ENCODE results near the gene HOMEZ.
A peak's percentile ranks its signal among the peaks of the same experiment; 100 is the strongest.
"Not testable (repeated sequence)": the region's sequence is repeated elsewhere in the genome, so short reads cannot be mapped to it uniquely, and the experiment has no call there.

Gene HOMEZ, protein sequence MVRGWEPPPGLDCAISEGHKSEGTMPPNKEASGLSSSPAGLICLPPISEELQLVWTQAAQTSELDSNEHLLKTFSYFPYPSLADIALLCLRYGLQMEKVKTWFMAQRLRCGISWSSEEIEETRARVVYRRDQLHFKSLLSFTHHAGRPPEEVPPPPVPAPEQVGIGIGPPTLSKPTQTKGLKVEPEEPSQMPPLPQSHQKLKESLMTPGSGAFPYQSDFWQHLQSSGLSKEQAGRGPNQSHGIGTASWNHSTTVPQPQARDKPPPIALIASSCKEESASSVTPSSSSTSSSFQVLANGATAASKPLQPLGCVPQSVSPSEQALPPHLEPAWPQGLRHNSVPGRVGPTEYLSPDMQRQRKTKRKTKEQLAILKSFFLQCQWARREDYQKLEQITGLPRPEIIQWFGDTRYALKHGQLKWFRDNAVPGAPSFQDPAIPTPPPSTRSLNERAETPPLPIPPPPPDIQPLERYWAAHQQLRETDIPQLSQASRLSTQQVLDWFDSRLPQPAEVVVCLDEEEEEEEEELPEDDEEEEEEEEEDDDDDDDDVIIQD

DNA sequence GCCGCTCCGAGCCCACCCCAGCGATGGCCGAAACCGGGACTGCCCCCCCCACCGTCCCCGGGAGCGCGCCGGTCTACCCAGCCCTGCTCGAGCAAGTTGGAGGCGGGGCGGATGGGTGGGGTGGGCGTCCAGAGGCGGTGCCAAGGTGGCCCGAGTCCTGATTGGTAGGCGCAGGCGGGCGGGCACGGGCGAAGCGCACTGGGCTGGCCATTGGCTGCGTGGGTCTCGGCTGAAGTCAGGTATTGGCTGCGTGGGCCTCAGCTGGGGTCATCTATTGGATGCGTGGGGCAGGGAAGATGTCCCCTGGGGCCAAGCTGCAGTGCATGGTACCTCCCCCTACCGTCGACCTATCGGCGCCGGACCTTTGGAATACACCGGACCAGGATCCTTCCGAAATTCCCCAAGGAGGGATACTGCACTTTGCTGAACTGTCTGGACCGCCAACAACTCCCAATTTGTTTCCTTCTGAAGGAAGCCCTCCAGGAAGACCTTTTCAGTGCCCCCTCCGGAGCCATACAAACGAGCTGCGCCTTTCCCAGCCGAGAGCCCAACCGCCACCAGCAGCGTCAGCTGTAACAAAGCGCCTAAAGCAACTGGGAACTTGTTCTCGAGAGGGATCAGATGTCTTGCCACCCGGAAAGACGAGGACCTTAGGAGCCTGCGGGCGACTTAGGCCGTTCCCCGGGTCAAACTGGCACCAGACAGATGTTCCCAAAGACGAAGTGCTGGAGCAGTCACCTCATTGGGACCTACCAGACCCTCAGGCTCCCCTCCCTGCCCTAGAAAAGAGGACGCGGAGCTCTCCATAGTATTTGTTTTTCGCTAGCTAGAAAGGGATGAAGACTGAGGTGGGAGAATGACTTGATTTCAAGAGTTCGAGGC lies at the start of gene HOMEZ:
TSS of gene HOMEZ (minus strand) at position 113 of the 882 bp plus-strand sequence. CDS start 180 bp downstream, outside the sequence.
- peak; percentile 92 for DNase-seq (ENCODE audit: extremely low read depth, low read depth)
- peak within 1 kb of the TSS; percentile 89 for H3K4me3 ChIP-seq (replicated peaks; ENCODE audit: low read depth, low read length)
- TF ChIP-seq, protein P1, sequence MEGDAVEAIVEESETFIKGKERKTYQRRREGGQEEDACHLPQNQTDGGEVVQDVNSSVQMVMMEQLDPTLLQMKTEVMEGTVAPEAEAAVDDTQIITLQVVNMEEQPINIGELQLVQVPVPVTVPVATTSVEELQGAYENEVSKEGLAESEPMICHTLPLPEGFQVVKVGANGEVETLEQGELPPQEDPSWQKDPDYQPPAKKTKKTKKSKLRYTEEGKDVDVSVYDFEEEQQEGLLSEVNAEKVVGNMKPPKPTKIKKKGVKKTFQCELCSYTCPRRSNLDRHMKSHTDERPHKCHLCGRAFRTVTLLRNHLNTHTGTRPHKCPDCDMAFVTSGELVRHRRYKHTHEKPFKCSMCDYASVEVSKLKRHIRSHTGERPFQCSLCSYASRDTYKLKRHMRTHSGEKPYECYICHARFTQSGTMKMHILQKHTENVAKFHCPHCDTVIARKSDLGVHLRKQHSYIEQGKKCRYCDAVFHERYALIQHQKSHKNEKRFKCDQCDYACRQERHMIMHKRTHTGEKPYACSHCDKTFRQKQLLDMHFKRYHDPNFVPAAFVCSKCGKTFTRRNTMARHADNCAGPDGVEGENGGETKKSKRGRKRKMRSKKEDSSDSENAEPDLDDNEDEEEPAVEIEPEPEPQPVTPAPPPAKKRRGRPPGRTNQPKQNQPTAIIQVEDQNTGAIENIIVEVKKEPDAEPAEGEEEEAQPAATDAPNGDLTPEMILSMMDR (IDR thresholded peaks at IDR 0.05; ENCODE audit: low read depth, low read length, missing control alignments) = no peak

DNA sequence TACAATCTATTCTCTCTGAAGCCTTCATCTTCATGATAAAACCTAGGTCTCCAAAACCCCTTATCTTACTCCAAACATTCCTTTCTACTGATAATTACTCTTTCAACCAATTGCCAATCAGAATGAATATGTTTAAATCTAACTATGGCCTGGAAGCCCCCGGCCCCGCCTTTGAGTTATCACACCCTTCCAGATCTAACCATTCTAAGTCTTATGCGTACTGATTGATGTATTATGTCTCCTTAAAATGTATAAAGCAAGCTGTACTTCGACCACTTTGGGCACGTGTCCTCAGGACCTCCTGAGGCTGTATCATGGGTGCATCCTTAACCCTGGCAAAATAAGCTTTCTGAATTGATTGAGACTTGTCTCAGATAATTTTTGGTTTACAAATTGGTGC lies 49.7 kb upstream of the HOMEZ start:
- no peak overlapping the region for H3K4me3 ChIP-seq (replicated peaks; ENCODE audit: low read depth, low read length)
- TF ChIP-seq, protein P1 (IDR thresholded peaks at IDR 0.05; ENCODE audit: low read depth, low read length, missing control alignments) = no peak
- DNase-seq (ENCODE audit: extremely low read depth, low read depth) = no peak

DNA sequence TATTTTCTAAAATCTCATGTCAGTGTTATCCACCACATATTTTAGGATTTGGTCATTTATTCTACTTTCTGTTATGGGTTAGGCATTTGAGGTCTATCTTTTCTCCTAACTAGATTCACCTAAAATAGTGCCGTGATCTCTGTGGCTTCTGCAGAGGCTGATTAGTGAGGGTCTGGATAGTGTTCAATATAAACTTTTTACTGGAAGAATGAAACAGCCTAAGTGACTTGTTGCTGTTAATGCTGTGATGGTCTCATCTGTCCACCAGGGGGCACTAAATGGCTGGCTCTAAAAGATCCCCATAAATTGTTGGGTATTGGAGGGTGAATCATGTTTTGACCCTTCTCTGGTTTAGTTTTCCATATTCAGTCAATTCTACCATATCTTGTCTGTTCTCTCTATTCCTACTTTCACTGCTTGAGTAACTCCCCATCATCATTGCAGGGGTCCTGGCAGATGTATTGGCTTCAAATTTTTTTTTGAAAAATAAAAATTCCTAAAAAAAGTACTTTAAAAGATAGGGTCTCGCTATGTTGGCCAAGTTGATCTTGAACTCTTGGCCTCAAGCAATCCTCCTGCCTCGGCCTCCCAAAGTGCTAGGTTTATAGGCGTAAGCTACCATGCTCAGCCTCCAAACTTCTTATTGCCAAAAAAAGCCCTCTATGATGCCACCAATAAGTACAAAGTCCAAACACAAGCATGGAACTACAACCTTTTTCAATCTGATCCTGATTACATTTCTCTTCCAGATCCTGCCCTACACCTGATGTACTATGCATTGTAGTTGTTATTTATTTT lies 42.2 kb upstream of the HOMEZ start:
- TF ChIP-seq, protein P1 (IDR thresholded peaks at IDR 0.05; ENCODE audit: low read depth, low read length, missing control alignments) = peak; percentile 81
- peak; percentile 65 for DNase-seq (ENCODE audit: extremely low read depth, low read depth)

DNA sequence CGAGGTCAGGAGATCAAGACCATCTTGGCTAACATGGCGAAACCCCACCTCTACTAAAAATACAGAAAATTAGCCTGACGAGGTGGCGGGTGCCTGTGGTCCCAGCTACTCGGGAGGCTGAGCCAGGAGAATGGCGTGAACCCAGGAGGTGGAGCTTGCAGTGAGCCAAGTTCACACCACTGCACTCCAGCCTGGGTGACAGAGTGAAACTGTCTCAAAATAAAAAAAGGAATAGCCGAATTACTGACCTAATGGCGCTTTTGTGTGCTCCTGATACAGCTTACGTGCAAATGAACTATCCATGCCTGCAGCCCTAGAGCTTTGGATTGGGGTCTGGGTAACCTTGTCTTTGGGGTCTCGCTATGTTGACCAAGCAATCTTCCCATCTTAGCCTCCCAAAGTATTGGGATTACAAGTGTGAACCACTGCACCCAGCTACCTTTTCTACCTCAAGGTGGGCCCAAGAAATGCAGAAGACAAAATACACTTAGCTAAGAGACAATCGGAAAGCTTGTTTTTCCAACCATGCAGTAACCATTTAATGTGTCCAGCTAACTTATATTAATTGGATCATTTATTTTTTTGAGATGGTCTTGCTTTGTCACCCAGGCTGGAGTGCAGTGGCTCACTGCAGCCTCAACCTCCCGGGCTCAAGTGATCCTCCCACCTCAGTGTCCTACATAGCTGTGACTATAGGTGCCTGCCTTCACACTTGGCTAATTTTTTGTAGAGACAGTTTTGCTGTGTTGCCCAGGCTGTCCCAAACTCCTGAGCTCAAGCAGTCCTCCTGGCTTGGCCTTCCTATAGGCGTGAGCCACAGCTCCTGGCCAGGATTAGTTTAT lies 40.8 kb upstream of the HOMEZ start:
- TF ChIP-seq, protein P1 (IDR thresholded peaks at IDR 0.05; ENCODE audit: low read depth, low read length, missing control alignments) = no peak
- DNase-seq (ENCODE audit: extremely low read depth, low read depth) = no peak
- H3K4me3 ChIP-seq (replicated peaks; ENCODE audit: low read depth, low read length) = no peak overlapping the region

More for the DNA sequence above, 42.2 kb upstream of the HOMEZ start:
- no peak overlapping the region for H3K4me3 ChIP-seq (replicated peaks; ENCODE audit: low read depth, low read length)

DNA sequence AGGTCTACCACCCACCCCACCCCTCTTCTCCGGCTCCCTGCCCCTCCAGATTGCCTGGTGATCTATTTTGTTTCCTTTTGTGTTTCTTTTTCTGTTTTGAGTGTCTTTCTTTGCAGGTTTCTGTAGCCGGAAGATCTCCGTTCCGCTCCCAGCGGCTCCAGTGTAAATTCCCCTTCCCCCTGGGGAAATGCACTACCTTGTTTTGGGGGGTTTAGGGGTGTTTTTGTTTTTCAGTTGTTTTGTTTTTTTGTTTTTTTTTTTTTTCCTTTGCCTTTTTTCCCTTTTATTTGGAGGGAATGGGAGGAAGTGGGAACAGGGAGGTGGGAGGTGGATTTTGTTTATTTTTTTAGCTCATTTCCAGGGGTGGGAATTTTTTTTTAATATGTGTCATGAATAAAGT lies 39.8 kb upstream of the HOMEZ start:
- not testable (repeated sequence) for DNase-seq (ENCODE audit: extremely low read depth, low read depth); H3K4me3 ChIP-seq (replicated peaks; ENCODE audit: low read depth, low read length)

DNA sequence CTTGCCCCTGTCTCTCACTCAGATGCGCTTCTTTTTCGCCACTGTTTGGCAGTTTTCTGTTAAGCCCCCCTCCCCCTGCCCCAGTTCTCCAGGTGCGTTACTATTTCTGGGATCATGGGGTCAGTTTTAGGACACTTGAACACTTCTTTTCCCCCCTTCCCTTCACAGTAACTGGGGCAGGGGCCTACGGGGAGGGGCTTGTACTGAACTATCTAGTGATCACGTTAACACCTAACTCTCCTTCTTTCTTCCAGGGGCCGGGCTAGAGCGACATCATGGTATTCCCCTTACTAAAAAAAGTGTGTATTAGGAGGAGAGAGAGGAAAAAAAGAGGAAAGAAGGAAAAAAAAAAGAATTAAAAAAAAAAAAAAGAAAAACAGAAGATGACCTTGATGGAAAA lies 39.1 kb upstream of the HOMEZ start:
- no peak for DNase-seq (ENCODE audit: extremely low read depth, low read depth)
- TF ChIP-seq, protein P1 (IDR thresholded peaks at IDR 0.05; ENCODE audit: low read depth, low read length, missing control alignments) = no peak
- no peak overlapping the region for H3K4me3 ChIP-seq (replicated peaks; ENCODE audit: low read depth, low read length)

Measured in HFF-Myc (cell line).